Neuron (in vitro differentiated cells): Measurements from ENCODE around the gene FNDC3B.

Experiments
- H2AFZ ChIP-seq: one replicate; pipeline ENCODE4 v1.6.1; 2013; ENCODE audit warnings: low read depth, mild to moderate bottlenecking, inconsistent platforms, low read length, moderate library complexity
- H3K27me3 ChIP-seq: one replicate; pipeline ENCODE4 v1.6.1; 2013; ENCODE audit warnings: low read length; ENCODE audit not compliant: insufficient read depth
- H3K36me3 ChIP-seq: one replicate; pipeline ENCODE4 v1.6.1; 2013; ENCODE audit warnings: low read length; ENCODE audit not compliant: insufficient read depth
- H3K4me1 ChIP-seq: one replicate; pipeline ENCODE4 v1.6.1; 2013; ENCODE audit warnings: low read length; ENCODE audit not compliant: insufficient read depth
- H3K4me3 ChIP-seq: 2 replicates; pipeline ENCODE4 v1.5.1; 2013; ENCODE audit warnings: mild to moderate bottlenecking, low read length, moderate library complexity
- H3K9me3 ChIP-seq: one replicate; pipeline ENCODE4 v1.6.1; 2013; ENCODE audit warnings: low read length

FNDC3B gene

GRCh38 chr3:172074586-172074985 lies 35.2 kb downstream of the FNDC3B start:
- Histone ChIP-seq H3K9me3 (no peaks in the 10 kb centered on the region), H3K4me3 (no peak overlapping the region), H3K4me1 (peaks cover 43% of the 10 kb centered on the region), H3K27me3 (no peaks in the 10 kb centered on the region), H3K36me3 (peaks cover 3% of the 10 kb centered on the region), H2AFZ (no peak overlapping the region)

DNA sequence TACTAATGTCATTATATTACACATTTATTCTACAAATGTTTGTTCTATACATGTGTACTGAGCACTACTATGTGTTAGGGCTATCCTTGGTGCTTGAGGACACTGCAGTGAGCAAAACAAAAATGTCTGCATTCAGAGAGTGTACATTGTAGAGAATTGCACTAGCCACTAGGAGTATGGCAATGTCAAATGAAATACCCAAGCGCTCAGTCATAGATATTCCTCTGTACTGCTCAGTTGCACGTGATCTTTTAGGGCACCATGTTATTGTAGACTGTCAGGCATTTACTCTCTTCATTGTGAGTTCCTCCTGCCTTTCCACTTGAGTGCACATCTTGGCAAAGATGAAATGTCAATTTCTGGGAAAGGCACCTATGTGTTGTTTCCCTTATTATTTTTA lies 36.8 kb downstream of the FNDC3B start:
- no peak overlapping the region for H3K4me3 ChIP-seq
- H3K36me3 ChIP-seq = peaks cover 3% of the 10 kb centered on the region
- H2AFZ ChIP-seq = no peak overlapping the region
- H3K9me3 ChIP-seq = no peaks in the 10 kb centered on the region
- no peaks in the 10 kb centered on the region for H3K27me3 ChIP-seq
- H3K4me1 ChIP-seq = peaks cover 45% of the 10 kb centered on the region

- Histone ChIP-seq H2AFZ (no peak overlapping the region), H3K9me3 (no peaks in the 10 kb centered on the region), H3K4me1 (peaks cover 45% of the 10 kb centered on the region), H3K36me3 (peaks cover 3% of the 10 kb centered on the region), H3K27me3 (no peaks in the 10 kb centered on the region), H3K4me3 (no peak overlapping the region)
Observed at GRCh38 chr3:172077197-172077757, 37.9 kb downstream of the FNDC3B start.

- Histone ChIP-seq H3K4me3 (no peak overlapping the region), H2AFZ (no peak overlapping the region), H3K4me1 (peaks cover 42% of the 10 kb centered on the region), H3K27me3 (no peaks in the 10 kb centered on the region), H3K36me3 (peaks cover 7% of the 10 kb centered on the region), H3K9me3 (peaks cover 3% of the 10 kb centered on the region)
Observed at GRCh38 chr3:172078244-172078643, 38.9 kb downstream of the FNDC3B start.

GRCh38 chr3:172078721-172079120 lies 39.3 kb downstream of the FNDC3B start:
- H3K9me3 ChIP-seq = peaks cover 5% of the 10 kb centered on the region
- H3K4me1 ChIP-seq = peaks cover 42% of the 10 kb centered on the region
- no peaks in the 10 kb centered on the region for H3K27me3 ChIP-seq
- H3K4me3 ChIP-seq = no peak overlapping the region
- no peak overlapping the region for H2AFZ ChIP-seq
- peaks cover 8% of the 10 kb centered on the region for H3K36me3 ChIP-seq

- peaks cover 34% of the 10 kb centered on the region for H3K4me1 ChIP-seq
- H3K27me3 ChIP-seq = no peaks in the 10 kb centered on the region
- H3K9me3 ChIP-seq = peaks cover 5% of the 10 kb centered on the region
- H2AFZ ChIP-seq = no peak overlapping the region
- H3K4me3 ChIP-seq = no peak overlapping the region
- peaks cover 8% of the 10 kb centered on the region for H3K36me3 ChIP-seq
Observed at GRCh38 chr3:172079326-172079976, 40.1 kb downstream of the FNDC3B start.

GRCh38 chr3:172080503-172080902 lies 41.1 kb downstream of the FNDC3B start:
- Histone ChIP-seq H3K4me1 (peaks cover 26% of the 10 kb centered on the region), H3K9me3 (peaks cover 5% of the 10 kb centered on the region), H3K4me3 (no peak overlapping the region), H3K27me3 (no peaks in the 10 kb centered on the region), H3K36me3 (peaks cover 8% of the 10 kb centered on the region), H2AFZ (no peak overlapping the region)

DNA sequence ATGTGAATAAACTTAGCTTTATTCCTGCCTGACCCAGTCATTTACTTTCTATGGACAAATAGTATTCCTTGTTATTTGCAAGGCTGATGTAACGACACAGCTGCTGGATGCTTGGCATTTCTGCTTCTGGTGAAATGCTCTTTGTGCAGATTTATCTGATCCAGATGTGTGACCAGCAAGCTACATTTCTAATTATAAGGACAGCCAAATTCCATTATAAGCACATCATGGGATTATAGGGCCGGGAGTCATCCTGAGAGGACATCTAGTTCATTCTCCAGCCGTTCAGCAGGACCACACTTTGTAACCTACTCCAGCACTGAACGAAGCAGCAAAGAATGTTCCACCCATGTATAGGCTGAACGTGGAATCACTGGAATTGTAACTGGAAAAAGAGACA lies 42.9 kb downstream of the FNDC3B start:
- Histone ChIP-seq H3K4me3 (no peak overlapping the region), H3K27me3 (no peaks in the 10 kb centered on the region), H2AFZ (no peak overlapping the region), H3K36me3 (peaks cover 8% of the 10 kb centered on the region), H3K4me1 (peaks cover 10% of the 10 kb centered on the region), H3K9me3 (peaks cover 5% of the 10 kb centered on the region)

- Histone ChIP-seq H3K36me3 (peaks cover 8% of the 10 kb centered on the region), H3K4me3 (no peak overlapping the region), H3K27me3 (no peaks in the 10 kb centered on the region), H3K9me3 (peaks cover 5% of the 10 kb centered on the region), H2AFZ (no peak overlapping the region), H3K4me1 (peaks cover 6% of the 10 kb centered on the region)
Observed at GRCh38 chr3:172082820-172083513, 43.6 kb downstream of the FNDC3B start.

- H3K4me1 ChIP-seq = peaks cover 6% of the 10 kb centered on the region
- H3K27me3 ChIP-seq = no peaks in the 10 kb centered on the region
- H3K4me3 ChIP-seq = no peak overlapping the region
- no peak overlapping the region for H2AFZ ChIP-seq
- H3K36me3 ChIP-seq = peaks cover 8% of the 10 kb centered on the region
- H3K9me3 ChIP-seq = peaks cover 5% of the 10 kb centered on the region
Observed at GRCh38 chr3:172083995-172084409, 44.6 kb downstream of the FNDC3B start.

DNA sequence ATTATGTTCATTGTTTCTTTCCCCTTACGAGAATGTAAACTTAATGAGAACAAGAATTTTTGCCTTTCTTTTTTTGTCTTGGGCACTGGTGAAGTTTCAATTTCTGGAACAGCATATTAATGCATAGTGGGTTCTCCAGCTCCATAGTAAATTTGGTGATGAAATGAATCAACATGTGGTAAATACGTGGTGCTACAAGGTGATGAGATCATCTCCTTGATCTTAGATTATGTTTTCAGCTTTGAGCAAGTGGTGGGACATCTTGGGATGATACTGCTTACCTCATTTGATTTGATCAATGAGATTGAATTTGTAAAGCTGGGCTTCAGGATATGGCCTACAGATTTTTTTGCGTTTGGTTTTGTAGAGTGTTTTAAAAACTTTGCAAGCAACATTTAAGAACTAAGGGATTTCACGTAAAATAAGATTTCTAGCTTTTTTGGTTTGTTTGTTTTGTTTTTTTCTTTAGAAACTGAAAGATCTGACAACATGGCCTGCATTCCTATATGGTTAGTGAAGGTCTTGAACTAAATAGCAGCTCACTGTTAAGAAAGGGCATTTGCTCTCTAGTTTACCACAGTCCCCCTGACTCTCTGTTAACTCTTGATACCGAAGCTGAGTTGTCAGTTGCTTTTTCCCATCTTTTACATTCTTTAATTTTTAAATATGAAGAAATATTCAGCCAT lies 45.6 kb downstream of the FNDC3B start:
- Histone ChIP-seq H2AFZ (no peak overlapping the region), H3K4me3 (no peak overlapping the region), H3K27me3 (no peaks in the 10 kb centered on the region), H3K9me3 (peaks cover 5% of the 10 kb centered on the region), H3K36me3 (peaks cover 5% of the 10 kb centered on the region), H3K4me1 (peaks cover 6% of the 10 kb centered on the region)

DNA sequence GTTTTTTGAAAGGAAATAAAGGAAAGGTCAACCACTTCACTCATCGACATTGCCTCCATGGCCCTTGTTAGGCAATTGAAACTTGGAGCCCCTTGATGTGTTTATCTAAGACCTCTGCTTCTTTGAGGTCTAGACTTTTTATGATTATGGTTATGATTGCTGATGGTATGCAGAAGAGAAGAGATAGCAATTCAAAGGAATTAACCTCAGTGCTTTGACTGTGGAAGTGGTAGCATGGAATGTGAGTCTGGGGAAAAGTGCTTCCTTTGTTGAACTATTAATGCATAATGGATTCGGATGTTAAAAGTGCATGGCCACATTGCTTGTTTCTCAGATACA lies 46.1 kb downstream of the FNDC3B start:
- H2AFZ ChIP-seq = no peak overlapping the region
- peaks cover 6% of the 10 kb centered on the region for H3K4me1 ChIP-seq
- peaks cover 5% of the 10 kb centered on the region for H3K36me3 ChIP-seq
- H3K27me3 ChIP-seq = no peaks in the 10 kb centered on the region
- peaks cover 5% of the 10 kb centered on the region for H3K9me3 ChIP-seq
- H3K4me3 ChIP-seq = no peak overlapping the region

GRCh38 chr3:172086071-172086470 lies 46.7 kb downstream of the FNDC3B start:
- no peak overlapping the region for H2AFZ ChIP-seq
- peaks cover 5% of the 10 kb centered on the region for H3K9me3 ChIP-seq
- peaks cover 5% of the 10 kb centered on the region for H3K4me1 ChIP-seq
- H3K4me3 ChIP-seq = no peak overlapping the region
- peaks cover 5% of the 10 kb centered on the region for H3K36me3 ChIP-seq
- no peaks in the 10 kb centered on the region for H3K27me3 ChIP-seq
